Suprapubic skin (tissue), 4 donors: Measurements from ENCODE around the gene DBR1. TPM values are rescaled to one million over a fixed set of nuclear protein-coding genes. Genes with fewer than 3 reads are reported as not detected.

Source experiments
- DNase-seq, 2 donors: peaks; one replicate each; pipeline ENCODE4 v3.0.0-alpha.2; 2019; ENCODE audit warnings: low spot score in 2 of 2
- H3K27ac ChIP-seq: fragments of 200-600 bp; sonication (generic); one replicate; pipeline ENCODE4 v1.5.1; 2019
- H3K27me3 ChIP-seq: fragments of 200-600 bp; sonication (generic); one replicate; pipeline ENCODE4 v1.5.1; 2019
- H3K36me3 ChIP-seq: fragments of 200-600 bp; sonication (generic); one replicate; pipeline ENCODE4 v1.5.1; 2019
- H3K4me1 ChIP-seq: fragments of 200-600 bp; sonication (generic); one replicate; pipeline ENCODE4 v1.5.1; 2019
- H3K4me3 ChIP-seq: fragments of 200-600 bp; sonication (generic); one replicate; pipeline ENCODE4 v1.5.1; 2019; ENCODE audit warnings: mild to moderate bottlenecking
- H3K9me3 ChIP-seq: fragments of 200-600 bp; sonication (generic); one replicate; pipeline ENCODE4 v1.5.1; 2019
- CTCF ChIP-seq, 2 donors: fragments of 200-600 bp in 1 of 2; fragments of 450-650 bp in 1 of 2; sonication (generic) in 1 of 2; IDR thresholded peaks; one replicate each; pipeline ENCODE4 v1.5.1; 2016 to 2019; ENCODE audit warnings: antibody characterized with exemption in 2 of 2, mild to moderate bottlenecking in 1 of 2, moderate library complexity in 1 of 2
- EP300 ChIP-seq: sonication (generic); formaldehyde crosslinking; IDR thresholded peaks from one replicate; pipeline ENCODE4 v1.6.1; 2017; ENCODE audit warnings: antibody characterized with exemption
- POLR2A ChIP-seq, 2 donors: fragments of 450-650 bp; IDR thresholded peaks; one replicate each; pipeline ENCODE4 v1.6.1; 2017; ENCODE audit warnings: antibody characterized with exemption in 2 of 2, mild to moderate bottlenecking in 2 of 2, moderate library complexity in 2 of 2
- POLR2AphosphoS5 ChIP-seq, 3 donors: sonication (generic); formaldehyde crosslinking; IDR thresholded peaks; one replicate each; pipeline ENCODE4 v1.6.1; 2017; ENCODE audit warnings: antibody characterized with exemption in 3 of 3
- WGBS: methylation state at CpG from one replicate; pipeline ENCODE4 v1.1.5; 2018; 5-methylcytosine and 5-hydroxymethylcytosine counted together
- total RNA-seq, 4 donors: library from RNA; depleted of rRNA; stranded (reverse); fragments of >200 nt; gene quantifications; one replicate each; pipeline ENCODE4 v1.1.0, GENCODE V29; 2016

Gene DBR1
- total RNA-seq, 4 donors from 2014 or later: 12.7 to 13.3 (median 12.8) TPM

DNA sequence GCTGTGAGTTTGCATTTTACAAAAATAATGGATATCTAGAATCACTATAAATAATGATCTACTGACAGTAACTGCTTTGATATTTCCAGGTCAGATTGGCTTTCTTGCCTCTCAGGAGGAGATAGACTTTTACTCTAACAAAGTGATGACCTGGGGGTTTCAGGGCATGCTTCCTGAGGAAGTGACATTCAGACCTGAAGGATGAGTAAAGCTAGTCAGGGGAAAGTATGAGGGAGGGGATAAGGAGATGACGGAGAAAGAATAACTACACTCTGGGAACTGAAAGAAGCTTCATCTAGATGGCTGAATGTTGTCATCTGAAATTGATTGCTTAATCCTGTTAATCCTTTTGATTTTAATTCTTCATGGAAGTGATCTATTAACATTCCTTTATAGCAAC lies 44.5 kb upstream of the DBR1 start:
- no peaks in the 10 kb centered on the region for H3K9me3 ChIP-seq
- no peak for DNase-seq
- TF ChIP-seq EP300 (no peak), POLR2AphosphoS5 (IDR thresholded peaks at IDR 0.05) (no peak), CTCF (IDR thresholded peaks at IDR 0.05) (no peak), POLR2A (IDR thresholded peaks at IDR 0.05) (no peak)
- no peaks in the 10 kb centered on the region for H3K4me1 ChIP-seq
- H3K36me3 ChIP-seq: peaks cover 21% of the 10 kb centered on the region
- WGBS: 83% methylated on average over 1 of the region's 1 CpG
- H3K4me3 ChIP-seq: no peak overlapping the region
- H3K27ac ChIP-seq: no peak overlapping the region
- no peaks in the 10 kb centered on the region for H3K27me3 ChIP-seq

DNA sequence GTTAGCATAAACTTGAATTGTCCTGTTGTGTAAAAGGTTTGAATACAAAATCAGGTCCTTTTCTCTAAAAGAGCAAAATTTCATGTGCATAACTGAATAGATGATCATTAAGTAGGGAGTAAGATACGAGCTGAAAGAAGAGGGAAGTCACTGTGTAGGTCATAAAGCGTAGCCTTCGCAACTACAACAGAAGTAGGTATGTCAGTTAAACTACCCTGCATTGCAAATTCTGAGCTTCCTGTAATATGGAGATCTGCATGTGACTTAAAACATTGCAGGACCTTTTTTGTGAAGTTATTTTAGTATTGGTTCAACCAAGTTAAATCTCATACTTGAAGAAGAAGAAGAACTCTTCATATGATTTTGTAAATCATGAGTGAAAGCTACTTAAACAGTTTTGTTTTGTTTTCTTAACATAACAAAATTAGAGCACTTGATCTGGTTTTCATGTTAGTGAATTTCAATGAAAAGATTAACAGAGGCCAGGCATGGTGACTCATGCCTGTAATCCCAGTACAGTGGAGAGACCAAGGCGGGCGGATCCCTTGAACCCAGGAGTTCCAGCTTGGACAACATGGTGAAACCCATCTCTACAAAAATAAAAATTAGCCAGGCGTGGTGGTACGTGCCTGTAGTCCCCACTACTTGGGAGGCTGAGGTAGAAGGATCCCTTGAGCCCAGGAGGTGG lies 38.8 kb upstream of the DBR1 start:
- no peak for DNase-seq
- Histone ChIP-seq H3K27ac (no peak overlapping the region), H3K36me3 (peaks cover 6% of the 10 kb centered on the region), H3K4me3 (no peak overlapping the region), H3K9me3 (no peaks in the 10 kb centered on the region), H3K27me3 (no peaks in the 10 kb centered on the region), H3K4me1 (no peaks in the 10 kb centered on the region)
- 89% methylated on average over 7 of the region's 7 CpGs for WGBS
- TF ChIP-seq CTCF (IDR thresholded peaks at IDR 0.05) (no peak), POLR2AphosphoS5 (IDR thresholded peaks at IDR 0.05) (no peak), EP300 (no peak), POLR2A (IDR thresholded peaks at IDR 0.05) (no peak)

- H3K9me3 ChIP-seq: no peaks in the 10 kb centered on the region
- TF ChIP-seq POLR2AphosphoS5 (IDR thresholded peaks at IDR 0.05) (no peak), CTCF (IDR thresholded peaks at IDR 0.05) (no peak), POLR2A (IDR thresholded peaks at IDR 0.05) (no peak), EP300 (no peak)
- peaks cover 6% of the 10 kb centered on the region for H3K36me3 ChIP-seq
- DNase-seq: no peak
- WGBS: 91% methylated on average over 3 of the region's 3 CpGs
- no peaks in the 10 kb centered on the region for H3K27me3 ChIP-seq
- no peak overlapping the region for H3K4me3 ChIP-seq
- H3K4me1 ChIP-seq: peaks cover 3% of the 10 kb centered on the region
- H3K27ac ChIP-seq: no peak overlapping the region
These were observed 35.8 kb upstream of the DBR1 start for GRCh38 chr3:138210528-138210927.

- WGBS: 97% methylated on average over 2 of the region's 2 CpGs
- Histone ChIP-seq H3K4me1 (peaks cover 5% of the 10 kb centered on the region), H3K27me3 (no peaks in the 10 kb centered on the region), H3K4me3 (no peak overlapping the region), H3K36me3 (no peaks in the 10 kb centered on the region), H3K9me3 (no peaks in the 10 kb centered on the region), H3K27ac (no peak overlapping the region)
- TF ChIP-seq POLR2A (IDR thresholded peaks at IDR 0.05) (no peak), POLR2AphosphoS5 (IDR thresholded peaks at IDR 0.05) (no peak), CTCF (IDR thresholded peaks at IDR 0.05) (no peak), EP300 (no peak)
- DNase-seq: no peak
These were observed 31.5 kb upstream of the DBR1 start for GRCh38 chr3:138206196-138206595.

DNA sequence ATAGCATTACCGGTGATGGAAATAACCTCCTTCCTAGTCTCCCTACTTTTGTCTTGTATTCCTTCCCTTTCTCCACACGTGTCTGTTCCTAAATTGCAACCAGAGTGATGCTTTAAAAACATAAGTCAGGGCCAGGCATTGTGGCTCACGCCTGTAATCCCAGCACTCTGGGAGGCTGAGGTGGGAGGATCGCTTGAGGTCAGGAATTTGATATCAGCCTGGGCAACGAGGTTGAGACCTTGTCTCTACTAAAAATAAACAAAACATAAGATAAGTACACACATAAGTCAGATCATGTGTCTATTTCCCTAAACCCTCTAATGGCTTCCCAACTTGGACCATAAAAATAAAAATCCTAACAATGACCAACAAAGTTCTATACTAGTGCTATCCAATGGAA lies 30.8 kb upstream of the DBR1 start:
- DNase-seq: no peak
- Histone ChIP-seq H3K27me3 (no peaks in the 10 kb centered on the region), H3K4me1 (peaks cover 5% of the 10 kb centered on the region), H3K27ac (no peak overlapping the region), H3K36me3 (no peaks in the 10 kb centered on the region), H3K9me3 (no peaks in the 10 kb centered on the region), H3K4me3 (no peak overlapping the region)
- TF ChIP-seq POLR2AphosphoS5 (IDR thresholded peaks at IDR 0.05) (no peak), CTCF (IDR thresholded peaks at IDR 0.05) (no peak), EP300 (no peak), POLR2A (IDR thresholded peaks at IDR 0.05) (no peak)
- 90% methylated on average over 5 of the region's 5 CpGs for WGBS
